ENCODE data around the gene PPP2R1B.
"Not testable (repeated sequence)": the region's sequence is repeated elsewhere in the genome, so short reads cannot be mapped to it uniquely, and the experiment has no call there.

The PPP2R1B gene

DNA sequence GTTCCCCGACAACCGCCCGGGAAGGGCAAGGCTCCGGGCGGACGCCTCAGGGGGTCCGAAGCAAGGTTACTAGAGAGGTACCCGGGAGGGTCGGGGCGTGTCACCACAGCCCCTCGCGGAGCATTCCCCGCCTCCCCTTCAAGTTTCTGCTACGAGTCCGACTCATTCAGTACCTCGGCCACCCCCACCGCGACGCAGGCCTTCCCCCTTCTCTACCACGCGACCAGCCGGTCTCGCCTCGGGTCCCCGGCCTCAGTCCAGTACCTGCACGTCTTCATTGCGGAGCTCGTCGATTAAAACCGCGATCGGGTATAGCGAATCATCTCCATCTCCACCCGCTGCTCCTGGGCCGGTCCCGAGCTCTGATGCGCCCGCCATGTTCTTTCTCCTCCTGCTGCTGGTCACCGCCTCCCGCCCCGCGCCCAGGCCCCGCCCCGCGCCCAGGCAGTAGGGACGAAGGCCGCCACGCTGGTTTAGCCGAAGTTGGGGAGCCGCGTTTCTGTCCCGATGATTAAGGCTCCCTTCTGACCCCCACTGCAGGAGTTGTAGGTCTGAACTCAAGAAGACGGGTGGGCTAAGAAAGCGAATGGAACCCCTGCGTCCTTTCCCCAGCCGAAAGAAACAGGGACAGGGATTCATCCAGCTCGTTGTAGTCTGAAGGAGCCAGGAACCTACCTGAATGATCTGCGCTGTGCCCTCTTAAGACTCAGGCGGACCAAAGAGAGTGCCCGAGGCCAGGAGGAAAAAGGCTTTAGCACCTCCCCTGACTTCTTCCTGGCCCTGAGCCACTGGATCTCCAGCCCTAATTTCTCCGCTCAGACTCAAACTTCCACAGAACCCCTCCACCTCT lies at the start of gene PPP2R1B:
PPP2R1B (minus strand) TSS at position 406 of the 850 bp plus-strand sequence; CDS start at position 378, 28 bp downstream.
- peak; percentile 79 for DNase-seq

DNA sequence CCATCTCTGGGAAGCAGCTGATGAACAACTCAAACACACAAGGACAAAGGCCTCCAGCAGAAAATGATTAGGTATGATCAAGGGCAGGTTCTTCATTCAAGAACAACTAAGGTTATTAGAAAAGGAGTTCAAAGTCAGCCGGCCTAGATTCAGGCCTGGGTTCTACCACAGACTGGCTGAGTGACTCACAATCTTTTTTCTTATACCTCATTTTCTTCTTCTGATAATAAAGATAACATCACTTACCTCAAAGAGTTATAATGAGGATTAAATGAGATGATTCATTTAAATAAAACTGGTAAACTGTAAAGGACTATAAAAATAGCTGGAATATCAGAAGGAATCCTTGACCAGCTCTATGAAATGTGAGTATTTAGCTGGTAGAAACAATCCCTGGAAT lies 49.3 kb upstream of the PPP2R1B start:
- no peak for DNase-seq

GRCh38 chr11:111814557-111815320 lies 48.5 kb upstream of the PPP2R1B start:
- no peak for DNase-seq

DNA sequence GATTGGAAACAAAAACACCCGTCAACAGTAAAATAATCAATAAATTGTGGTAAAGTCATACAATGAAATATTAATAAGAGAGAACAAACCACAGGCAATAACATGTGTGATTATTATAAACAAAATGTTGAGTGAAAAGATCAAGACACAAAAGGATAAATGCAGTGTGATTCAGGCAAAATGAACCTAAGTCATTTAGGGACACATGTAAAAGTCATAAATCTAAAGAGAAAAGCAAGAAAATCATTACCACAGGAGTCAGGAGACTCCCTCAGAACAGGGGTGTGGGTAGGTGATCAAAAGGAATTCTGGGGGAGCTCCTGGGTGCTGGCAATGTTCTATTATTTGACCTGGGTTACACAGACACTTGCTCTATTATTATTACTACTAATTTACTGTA lies 47.9 kb upstream of the PPP2R1B start:
- DNase-seq = no peak

- no peak for DNase-seq
These were observed 46.0 kb upstream of the PPP2R1B start for GRCh38 chr11:111812211-111812610.

GRCh38 chr11:111811445-111811844 lies 45.3 kb upstream of the PPP2R1B start:
- DNase-seq = no peak

- no peak for DNase-seq
These were observed 42.6 kb upstream of the PPP2R1B start for GRCh38 chr11:111808834-111809233.

DNA sequence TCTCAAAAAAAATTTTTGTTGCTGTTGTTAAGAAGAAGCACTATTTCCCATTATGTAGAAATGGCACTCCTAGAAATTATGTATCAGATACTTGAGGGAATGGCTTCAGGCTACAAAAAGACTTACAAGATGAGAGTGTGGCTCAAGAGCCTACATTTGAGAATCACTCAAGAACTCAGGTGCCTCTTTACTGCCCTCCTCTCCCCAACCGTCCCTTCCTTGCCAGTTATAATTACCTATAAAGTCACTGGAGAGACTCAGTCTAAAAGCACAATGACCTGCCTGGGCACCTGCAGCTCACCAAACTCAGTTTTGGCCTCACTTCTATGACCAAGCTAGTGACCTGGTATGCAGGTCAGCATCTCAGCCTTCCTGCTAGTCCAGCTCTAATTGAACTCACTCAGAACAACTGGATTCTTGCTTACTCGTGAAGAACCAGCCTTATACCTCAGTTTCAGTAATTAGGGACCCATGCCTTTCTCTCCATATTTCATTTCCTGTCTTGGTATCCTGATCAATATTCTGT lies 41.9 kb upstream of the PPP2R1B start:
- no peak for DNase-seq

- DNase-seq = no peak
These were observed 40.9 kb upstream of the PPP2R1B start for GRCh38 chr11:111807076-111807475.

GRCh38 chr11:111801135-111801534 lies 34.9 kb upstream of the PPP2R1B start:
- no peak for DNase-seq

DNA sequence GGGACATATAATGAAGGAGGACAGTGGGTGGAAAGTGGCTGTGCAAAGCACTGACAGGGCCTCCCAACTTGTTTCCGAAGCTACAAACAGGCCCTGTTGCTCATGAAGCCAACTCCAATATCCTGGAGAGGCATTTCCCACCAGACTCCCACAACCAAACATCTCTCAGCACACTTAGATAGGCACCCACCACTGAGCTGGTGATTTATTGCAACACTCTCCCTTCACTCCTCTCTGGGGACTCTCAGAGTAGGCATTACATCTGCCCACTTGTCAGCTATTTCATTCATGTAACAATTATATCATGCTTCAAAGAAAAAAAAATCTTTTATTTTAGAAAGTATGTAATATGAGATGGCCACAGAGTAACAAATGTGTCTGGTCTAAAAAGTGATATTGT lies 32.1 kb upstream of the PPP2R1B start:
- DNase-seq = no peak

DNA sequence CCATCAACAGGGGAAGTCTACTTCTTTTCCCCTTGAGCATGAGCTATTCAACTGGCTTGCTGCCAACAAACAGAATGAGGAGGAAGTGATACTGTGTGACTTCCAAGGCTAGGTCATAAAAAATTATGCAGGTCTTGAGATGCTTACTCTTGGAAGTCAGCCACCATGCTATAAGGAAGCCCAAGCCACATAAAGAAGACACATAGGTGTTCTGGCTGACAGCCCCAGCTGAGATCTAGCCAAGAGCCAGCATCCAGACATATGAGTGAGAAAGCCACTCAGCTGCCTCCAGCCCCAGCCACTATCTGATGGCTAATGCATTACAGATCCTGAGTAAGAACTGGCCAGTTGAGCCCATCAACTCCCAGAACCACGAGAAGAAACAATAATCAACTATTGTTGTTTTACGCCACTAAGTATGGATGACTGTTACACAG lies 31.0 kb upstream of the PPP2R1B start:
- DNase-seq = no peak

GRCh38 chr11:111796696-111797095 lies 30.5 kb upstream of the PPP2R1B start:
- no peak for DNase-seq

DNA sequence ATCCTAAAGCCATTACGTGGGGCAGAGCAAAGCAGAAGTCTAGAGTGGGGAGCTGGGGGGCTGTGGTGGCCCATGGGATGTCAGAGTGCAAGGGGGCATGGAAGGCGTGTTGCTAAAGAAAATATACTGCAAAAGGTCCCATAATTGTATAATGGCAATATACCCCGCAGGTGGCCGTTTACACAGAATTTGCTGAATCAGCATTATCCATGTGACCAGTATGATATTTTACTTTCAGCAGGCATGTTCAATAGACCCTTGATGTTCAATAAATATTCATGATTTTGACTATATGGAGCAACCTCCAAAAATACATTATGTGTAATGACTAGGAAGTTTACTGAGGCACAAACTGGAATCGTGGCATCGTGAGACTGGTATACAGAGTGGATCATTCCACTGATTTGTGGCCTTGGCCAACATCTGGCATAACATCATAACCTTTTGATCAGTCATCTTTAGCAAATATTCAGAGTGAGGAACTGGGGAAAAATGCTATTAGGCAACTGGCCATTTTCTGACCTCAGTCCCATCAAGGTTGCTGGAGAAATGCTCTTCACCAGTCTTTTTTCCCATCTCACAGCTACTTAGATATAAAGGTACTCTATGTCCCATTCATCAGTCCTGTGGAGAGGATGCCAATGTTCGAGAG lies 29.3 kb upstream of the PPP2R1B start:
- no peak for DNase-seq

DNA sequence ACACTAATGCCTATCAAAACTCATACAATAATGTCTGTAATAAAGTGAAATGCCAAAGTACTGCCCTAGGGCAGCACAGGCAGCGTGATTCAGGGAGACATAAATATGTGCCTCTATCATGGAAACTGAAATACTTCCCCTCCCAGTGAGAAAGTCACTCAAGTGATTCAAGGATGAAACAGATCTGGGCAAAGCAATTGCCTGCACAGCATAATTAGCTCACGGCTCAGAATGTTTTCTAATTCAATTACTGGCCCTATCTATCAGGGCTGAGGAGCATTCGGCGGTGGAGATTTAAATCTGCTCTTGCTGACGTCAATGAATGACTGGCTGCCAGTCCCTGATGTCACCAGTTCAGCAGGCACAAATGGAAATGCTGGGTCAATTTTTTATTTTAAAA lies 27.7 kb upstream of the PPP2R1B start:
- DNase-seq = no peak

GRCh38 chr11:111792955-111793500 lies 26.8 kb upstream of the PPP2R1B start:
- no peak for DNase-seq

DNA sequence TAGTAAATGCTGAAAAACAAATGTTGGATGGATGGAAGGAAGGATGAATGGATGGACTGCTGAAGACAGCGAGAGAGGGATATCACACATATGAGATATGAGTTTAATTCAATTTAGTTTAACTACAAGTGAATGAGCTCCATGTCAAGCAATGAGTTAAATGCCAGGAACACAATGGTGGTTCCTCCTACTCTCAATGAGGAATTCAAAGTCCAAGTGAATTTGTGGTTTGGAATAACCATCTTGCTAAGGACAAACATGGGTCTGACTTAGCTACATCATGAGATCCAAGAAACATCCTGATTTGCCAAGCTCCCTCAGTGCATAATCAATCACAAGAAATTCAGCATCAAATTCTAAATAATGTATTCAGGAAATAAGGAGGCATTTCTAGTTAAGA lies 26.1 kb upstream of the PPP2R1B start:
- no peak for DNase-seq

DNA sequence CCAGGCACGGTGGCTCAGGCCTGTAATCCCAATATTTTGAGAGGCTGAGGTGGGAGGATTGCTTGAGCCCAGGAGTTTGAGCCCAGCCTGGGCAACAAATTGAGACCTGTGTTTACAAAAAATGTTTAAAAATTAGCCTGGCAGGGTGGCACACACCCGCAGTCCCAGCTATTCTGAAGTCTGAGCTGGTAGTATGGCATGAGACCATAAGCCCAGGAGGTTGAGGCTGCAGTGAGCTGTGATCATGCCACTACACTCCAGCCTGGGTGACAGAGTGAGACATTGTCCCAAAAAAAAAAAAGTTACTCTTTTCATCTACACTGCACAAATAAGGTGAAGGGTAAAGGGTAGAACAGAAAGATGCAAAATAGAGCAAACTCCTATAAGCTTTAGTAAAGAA lies 22.3 kb upstream of the PPP2R1B start:
- no peak for DNase-seq

GRCh38 chr11:111788051-111788450 lies 21.9 kb upstream of the PPP2R1B start:
- no peak for DNase-seq

GRCh38 chr11:111785886-111786412 lies 19.8 kb upstream of the PPP2R1B start:
- DNase-seq = no peak

DNA sequence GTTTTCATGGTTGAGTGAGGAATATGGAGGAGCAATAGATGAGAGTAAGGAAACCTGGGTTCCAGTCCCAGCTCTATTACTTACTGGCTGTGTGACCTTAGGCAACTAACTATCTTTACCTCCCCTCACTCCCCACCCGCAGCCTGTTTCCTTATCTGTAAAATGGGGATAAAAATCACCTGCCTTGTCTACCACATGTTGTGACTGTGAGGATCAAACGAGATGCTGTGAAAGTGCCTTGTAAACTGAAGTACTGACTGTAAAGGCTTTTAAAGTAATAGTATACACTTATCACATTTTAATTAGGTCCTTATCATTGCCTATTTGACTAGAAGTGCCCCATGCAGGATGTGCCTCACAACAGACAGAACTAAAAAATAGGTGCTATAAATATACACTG lies 18.9 kb upstream of the PPP2R1B start:
- DNase-seq = no peak

DNA sequence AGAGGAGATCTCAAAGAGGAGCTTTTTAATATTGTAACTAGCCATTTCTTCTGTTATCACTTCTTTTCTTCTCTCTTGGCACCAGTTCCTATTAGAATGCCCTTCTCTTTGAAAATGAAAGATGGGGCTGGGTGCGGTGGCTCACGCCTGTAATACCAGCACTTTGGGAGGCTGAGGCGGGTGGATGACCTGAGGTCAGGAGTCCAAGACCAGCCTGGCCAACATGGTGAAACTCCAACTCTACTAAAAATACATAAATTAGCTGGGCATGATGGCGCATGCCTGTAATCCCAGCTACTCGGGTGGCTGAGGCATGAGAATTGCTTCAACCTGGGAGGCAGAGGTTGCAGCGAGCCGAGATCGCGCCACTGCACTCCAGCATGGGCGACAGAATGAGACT lies 18.1 kb upstream of the PPP2R1B start:
- DNase-seq = not testable (repeated sequence)

All from activated CD4-positive, alpha-beta T cell treated with anti-CD3 and anti-CD28 coated beads, Interleukin-2, Interleukin-6, amounts not matched to agents 100 ng/mL and 50 ng/mL, durations not matched to agents 16 hours and 8 hours (primary cell).